Retinal pigment epithelial cell (primary cell): ENCODE data around the gene CCN2.
"Not testable (repeated sequence)": the region's sequence is repeated elsewhere in the genome, so short reads cannot be mapped to it uniquely, and the experiment has no call there.

Experiments used
- DNase-seq: peaks from one replicate; pipeline ENCODE4 v3.0.0-alpha.2; 2010; ENCODE audit warnings: low read depth
- H3K4me3 ChIP-seq: 2 replicates; pipeline ENCODE4 v1.5.1; 2011; ENCODE audit warnings: mild to moderate bottlenecking, low read length, control low read depth, moderate library complexity
- CTCF ChIP-seq: conservative IDR thresholded peaks from 2 replicates; pipeline ENCODE4 v1.5.1; 2011; ENCODE audit warnings: low read depth, low read length, control low read depth, inconsistent platforms

CCN2 gene

GRCh38 chr6:131910219-131910589 is 41.0 kb downstream of the CCN2 start:
- no peak for DNase-seq
- TF ChIP-seq CTCF = no peak
- no peak overlapping the region for H3K4me3 ChIP-seq

GRCh38 chr6:131909408-131910218 is 41.6 kb downstream of the CCN2 start:
- DNase-seq = peak; percentile 13
- TF ChIP-seq CTCF = peak; percentile 85

GRCh38 chr6:131908787-131909186 is 42.4 kb downstream of the CCN2 start:
- DNase-seq = not testable (repeated sequence)

More at GRCh38 chr6:131909408-131910218, 41.6 kb downstream of the CCN2 start:
- H3K4me3 ChIP-seq = no peak overlapping the region

GRCh38 chr6:131903734-131904133 is 47.4 kb downstream of the CCN2 start:
- not testable (repeated sequence) for DNase-seq, H3K4me3 ChIP-seq

More at GRCh38 chr6:131908787-131909186, 42.4 kb downstream of the CCN2 start:
- not testable (repeated sequence) for H3K4me3 ChIP-seq

GRCh38 chr6:131901326-131901873 is 49.8 kb downstream of the CCN2 start:
- not testable (repeated sequence) for DNase-seq, H3K4me3 ChIP-seq

- DNase-seq = no peak
- H3K4me3 ChIP-seq = no peak overlapping the region
- TF ChIP-seq CTCF = no peak
Observed at GRCh38 chr6:131900231-131900630, 50.9 kb downstream of the CCN2 start.

- DNase-seq = no peak
- TF ChIP-seq CTCF = no peak
- no peak overlapping the region for H3K4me3 ChIP-seq
Observed at GRCh38 chr6:131898718-131899117, 52.5 kb downstream of the CCN2 start.
